ENCODE results near the gene NDUFB7.
"Not testable (repeated sequence)": the region's sequence is repeated elsewhere in the genome, so short reads cannot be mapped to it uniquely, and the experiment has no call there.

Gene NDUFB7

GRCh38 chr19:14552006-14552360, 19.9 kb downstream of the NDUFB7 start:
- not testable (repeated sequence) for H2AFZ ChIP-seq (ENCODE audit: low read length, unreplicated experiment); H3K27me3 ChIP-seq (ENCODE audit: insufficient read depth, low read length); H3K4me3 ChIP-seq (ENCODE audit: low read depth, low read length); H3K36me3 ChIP-seq (ENCODE audit: insufficient read depth, low read length); H3K27ac ChIP-seq (ENCODE audit: low read depth, low read length); H3K79me2 ChIP-seq (ENCODE audit: control insufficient read depth, insufficient read depth, low read length, unreplicated experiment); H3K4me1 ChIP-seq (ENCODE audit: control insufficient read depth, insufficient read depth, low read length, unreplicated experiment)

GRCh38 chr19:14551134-14552005, 20.5 kb downstream of the NDUFB7 start:
- H3K36me3 ChIP-seq (ENCODE audit: insufficient read depth, low read length); H3K27me3 ChIP-seq (ENCODE audit: insufficient read depth, low read length); H3K4me3 ChIP-seq (ENCODE audit: low read depth, low read length); H3K4me1 ChIP-seq (ENCODE audit: control insufficient read depth, insufficient read depth, low read length, unreplicated experiment); H2AFZ ChIP-seq (ENCODE audit: low read length, unreplicated experiment); H3K79me2 ChIP-seq (ENCODE audit: control insufficient read depth, insufficient read depth, low read length, unreplicated experiment); H3K27ac ChIP-seq (ENCODE audit: low read depth, low read length): not testable (repeated sequence)

- Histone ChIP-seq H3K27ac (ENCODE audit: low read depth, low read length) (no peak overlapping the region), H3K27me3 (ENCODE audit: insufficient read depth, low read length) (no peaks in the 10 kb centered on the region), H3K4me3 (ENCODE audit: low read depth, low read length) (no peak overlapping the region), H3K36me3 (ENCODE audit: insufficient read depth, low read length) (no peaks in the 10 kb centered on the region), H2AFZ (ENCODE audit: low read length, unreplicated experiment) (no peak overlapping the region), H3K79me2 (ENCODE audit: control insufficient read depth, insufficient read depth, low read length, unreplicated experiment) (no peaks in the 10 kb centered on the region), H3K4me1 (ENCODE audit: control insufficient read depth, insufficient read depth, low read length, unreplicated experiment) (no peaks in the 10 kb centered on the region)
These were observed 21.6 kb downstream of the NDUFB7 start for GRCh38 chr19:14550201-14550754.

GRCh38 chr19:14545716-14546082, 26.2 kb downstream of the NDUFB7 start:
- H3K79me2 ChIP-seq (ENCODE audit: control insufficient read depth, insufficient read depth, low read length, unreplicated experiment), result peaks cover 4% of the 10 kb centered on the region
- no peak overlapping the region for H3K4me3 ChIP-seq (ENCODE audit: low read depth, low read length)
- H3K36me3 ChIP-seq (ENCODE audit: insufficient read depth, low read length), result no peaks in the 10 kb centered on the region
- H3K4me1 ChIP-seq (ENCODE audit: control insufficient read depth, insufficient read depth, low read length, unreplicated experiment), result no peaks in the 10 kb centered on the region
- no peak overlapping the region for H3K27ac ChIP-seq (ENCODE audit: low read depth, low read length)
- H3K27me3 ChIP-seq (ENCODE audit: insufficient read depth, low read length), result no peaks in the 10 kb centered on the region
- no peak overlapping the region for H2AFZ ChIP-seq (ENCODE audit: low read length, unreplicated experiment)

- no peak overlapping the region for H2AFZ ChIP-seq (ENCODE audit: low read length, unreplicated experiment)
- peaks cover 4% of the 10 kb centered on the region for H3K79me2 ChIP-seq (ENCODE audit: control insufficient read depth, insufficient read depth, low read length, unreplicated experiment)
- no peaks in the 10 kb centered on the region for H3K4me1 ChIP-seq (ENCODE audit: control insufficient read depth, insufficient read depth, low read length, unreplicated experiment)
- H3K36me3 ChIP-seq (ENCODE audit: insufficient read depth, low read length), result no peaks in the 10 kb centered on the region
- no peak overlapping the region for H3K27ac ChIP-seq (ENCODE audit: low read depth, low read length)
- no peaks in the 10 kb centered on the region for H3K27me3 ChIP-seq (ENCODE audit: insufficient read depth, low read length)
- no peak overlapping the region for H3K4me3 ChIP-seq (ENCODE audit: low read depth, low read length)
These were observed 26.7 kb downstream of the NDUFB7 start for GRCh38 chr19:14544977-14545715.

- Histone ChIP-seq H3K79me2 (ENCODE audit: control insufficient read depth, insufficient read depth, low read length, unreplicated experiment) (peaks cover 4% of the 10 kb centered on the region), H3K27me3 (ENCODE audit: insufficient read depth, low read length) (no peaks in the 10 kb centered on the region), H3K27ac (ENCODE audit: low read depth, low read length) (no peak overlapping the region), H3K36me3 (ENCODE audit: insufficient read depth, low read length) (no peaks in the 10 kb centered on the region), H3K4me3 (ENCODE audit: low read depth, low read length) (no peak overlapping the region), H3K4me1 (ENCODE audit: control insufficient read depth, insufficient read depth, low read length, unreplicated experiment) (no peaks in the 10 kb centered on the region), H2AFZ (ENCODE audit: low read length, unreplicated experiment) (no peak overlapping the region)
These were observed 27.8 kb downstream of the NDUFB7 start for GRCh38 chr19:14544047-14544446.

- H3K4me1 ChIP-seq (ENCODE audit: control insufficient read depth, insufficient read depth, low read length, unreplicated experiment), result no peaks in the 10 kb centered on the region
- H3K27ac ChIP-seq (ENCODE audit: low read depth, low read length), result no peak overlapping the region
- no peak overlapping the region for H2AFZ ChIP-seq (ENCODE audit: low read length, unreplicated experiment)
- no peak overlapping the region for H3K4me3 ChIP-seq (ENCODE audit: low read depth, low read length)
- H3K79me2 ChIP-seq (ENCODE audit: control insufficient read depth, insufficient read depth, low read length, unreplicated experiment), result peaks cover 4% of the 10 kb centered on the region
- no peaks in the 10 kb centered on the region for H3K27me3 ChIP-seq (ENCODE audit: insufficient read depth, low read length)
- no peaks in the 10 kb centered on the region for H3K36me3 ChIP-seq (ENCODE audit: insufficient read depth, low read length)
These were observed 29.0 kb downstream of the NDUFB7 start for GRCh38 chr19:14542711-14543328.

- not testable (repeated sequence) for H3K27me3 ChIP-seq (ENCODE audit: insufficient read depth, low read length); H3K79me2 ChIP-seq (ENCODE audit: control insufficient read depth, insufficient read depth, low read length, unreplicated experiment); H3K4me1 ChIP-seq (ENCODE audit: control insufficient read depth, insufficient read depth, low read length, unreplicated experiment); H3K36me3 ChIP-seq (ENCODE audit: insufficient read depth, low read length); H3K4me3 ChIP-seq (ENCODE audit: low read depth, low read length); H2AFZ ChIP-seq (ENCODE audit: low read length, unreplicated experiment); H3K27ac ChIP-seq (ENCODE audit: low read depth, low read length)
These were observed 29.9 kb downstream of the NDUFB7 start for GRCh38 chr19:14541979-14542378.

- Histone ChIP-seq H3K27ac (ENCODE audit: low read depth, low read length) (no peak overlapping the region), H3K79me2 (ENCODE audit: control insufficient read depth, insufficient read depth, low read length, unreplicated experiment) (peaks cover 9% of the 10 kb centered on the region), H3K36me3 (ENCODE audit: insufficient read depth, low read length) (no peaks in the 10 kb centered on the region), H3K27me3 (ENCODE audit: insufficient read depth, low read length) (no peaks in the 10 kb centered on the region), H2AFZ (ENCODE audit: low read length, unreplicated experiment) (no peak overlapping the region), H3K4me1 (ENCODE audit: control insufficient read depth, insufficient read depth, low read length, unreplicated experiment) (no peaks in the 10 kb centered on the region), H3K4me3 (ENCODE audit: low read depth, low read length) (no peak overlapping the region)
These were observed 30.9 kb downstream of the NDUFB7 start for GRCh38 chr19:14540741-14541525.
